Astrocyte of the cerebellum (primary cell): Measurements from ENCODE around the gene FGF11.
"Not testable (repeated sequence)": the region's sequence is repeated elsewhere in the genome, so short reads cannot be mapped to it uniquely, and the experiment has no call there.

Experiments
- DNase-seq: peaks from one replicate; pipeline ENCODE4 v3.0.0-alpha.2; 2011; ENCODE audit warnings: low read depth
- H3K4me3 ChIP-seq: 2 replicates; pipeline ENCODE4 v1.5.1; 2011; ENCODE audit warnings: mild to moderate bottlenecking, low read depth, low read length, moderate library complexity
- CTCF ChIP-seq: IDR thresholded peaks from 2 replicates; pipeline ENCODE4 v1.5.1; 2012; ENCODE audit warnings: low read length, low read depth, moderate library complexity, mild to moderate bottlenecking; ENCODE audit errors: missing control alignments
- in situ Hi-C: cut with HindIII; loops from 2 replicates; pipeline ENCODE4 v1.10.0; 2017; ENCODE audit warnings: low sequenced_read_pairs

Gene FGF11

DNA sequence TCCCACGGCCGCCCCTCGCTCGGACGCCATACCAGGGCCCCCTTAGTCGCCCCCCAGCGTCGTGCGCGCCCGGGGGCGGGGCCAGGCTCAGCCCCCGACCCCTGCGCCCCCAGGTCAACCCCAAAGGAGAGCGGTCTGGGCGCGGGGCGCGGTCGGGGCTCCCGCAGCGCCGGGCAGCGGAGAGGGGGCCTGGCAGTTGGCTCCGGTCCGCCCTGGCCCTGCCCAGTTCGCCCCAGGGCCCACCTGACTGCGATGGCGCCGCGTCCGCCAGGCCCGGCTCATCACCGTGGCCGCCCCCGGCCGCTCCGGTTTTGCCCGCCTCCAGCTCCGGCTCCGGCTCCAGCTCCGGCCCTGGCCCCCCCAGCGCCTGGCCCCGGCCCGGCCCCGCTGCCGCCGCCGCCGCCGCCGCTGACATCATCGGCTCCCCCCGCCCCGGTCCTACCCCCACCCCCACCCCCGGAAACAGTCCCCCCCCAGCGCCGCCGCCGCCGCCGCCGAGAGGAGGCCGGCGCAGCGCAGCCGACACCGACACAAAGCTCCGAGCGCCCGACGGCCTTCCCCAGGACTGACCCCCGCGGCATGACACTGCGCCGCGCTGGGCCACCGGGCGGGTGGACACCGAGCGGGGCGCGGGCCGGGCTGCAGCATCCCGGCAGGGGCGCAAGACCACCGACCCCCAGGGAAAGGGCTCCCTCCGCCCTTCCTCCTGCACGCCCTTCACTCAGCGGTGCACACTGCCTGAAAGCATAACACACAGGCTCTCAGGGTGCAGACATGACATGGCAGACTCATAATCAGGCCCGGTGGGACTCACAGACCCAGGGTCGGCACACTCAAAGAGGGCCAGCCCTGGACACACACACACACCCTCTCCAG is 40.1 kb downstream of the FGF11 start, which contains the start of gene ZBTB4:
ZBTB4 (minus strand) TSS at position 419 of the 876 bp plus-strand sequence. CDS start 12,830 bp downstream, outside the sequence.
- peak within 1 kb of the TSS; percentile 80 for H3K4me3 ChIP-seq
- in situ Hi-C loops = loop anchor here (5.0 kb wide), 3 partner anchors 47 to 92 kb away; no protein-coding TSS in a partner anchor
- no peak for TF ChIP-seq CTCF
- no peak for DNase-seq

GRCh38 chr17:7480089-7480384 is 40.7 kb downstream of the FGF11 start:
- H3K4me3 ChIP-seq = peak overlapping the region; percentile 80
- in situ Hi-C loops = no loop called here

DNA sequence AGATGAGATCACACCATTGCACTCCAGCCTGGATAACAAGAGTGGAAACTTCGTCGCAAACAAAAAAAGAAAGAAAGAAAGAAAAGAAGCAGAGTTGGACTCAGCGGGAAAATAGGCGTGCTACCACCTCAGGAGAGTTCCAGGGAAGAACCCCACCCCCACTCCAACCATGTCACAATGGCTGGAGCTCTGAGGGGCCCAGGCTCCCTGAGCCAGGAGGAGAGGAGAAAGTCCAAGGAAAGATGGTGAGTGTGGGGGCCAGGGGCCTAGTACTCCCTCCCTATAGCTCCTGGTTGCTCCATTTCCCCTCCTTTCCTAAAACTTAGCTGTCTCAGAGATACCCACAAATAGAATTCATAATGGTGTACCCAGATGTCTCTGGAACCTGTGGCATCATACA is 42.0 kb downstream of the FGF11 start, which contains the start of gene SLC35G6:
SLC35G6 (plus strand) TSS at position 172 of the 400 bp plus-strand sequence; CDS start at position 243, 71 bp downstream.
- in situ Hi-C loops, DNase-seq, H3K4me3 ChIP-seq: not testable (repeated sequence)

More at GRCh38 chr17:7480089-7480384, 40.7 kb downstream of the FGF11 start:
- TF ChIP-seq CTCF = no peak
- no peak for DNase-seq

DNA sequence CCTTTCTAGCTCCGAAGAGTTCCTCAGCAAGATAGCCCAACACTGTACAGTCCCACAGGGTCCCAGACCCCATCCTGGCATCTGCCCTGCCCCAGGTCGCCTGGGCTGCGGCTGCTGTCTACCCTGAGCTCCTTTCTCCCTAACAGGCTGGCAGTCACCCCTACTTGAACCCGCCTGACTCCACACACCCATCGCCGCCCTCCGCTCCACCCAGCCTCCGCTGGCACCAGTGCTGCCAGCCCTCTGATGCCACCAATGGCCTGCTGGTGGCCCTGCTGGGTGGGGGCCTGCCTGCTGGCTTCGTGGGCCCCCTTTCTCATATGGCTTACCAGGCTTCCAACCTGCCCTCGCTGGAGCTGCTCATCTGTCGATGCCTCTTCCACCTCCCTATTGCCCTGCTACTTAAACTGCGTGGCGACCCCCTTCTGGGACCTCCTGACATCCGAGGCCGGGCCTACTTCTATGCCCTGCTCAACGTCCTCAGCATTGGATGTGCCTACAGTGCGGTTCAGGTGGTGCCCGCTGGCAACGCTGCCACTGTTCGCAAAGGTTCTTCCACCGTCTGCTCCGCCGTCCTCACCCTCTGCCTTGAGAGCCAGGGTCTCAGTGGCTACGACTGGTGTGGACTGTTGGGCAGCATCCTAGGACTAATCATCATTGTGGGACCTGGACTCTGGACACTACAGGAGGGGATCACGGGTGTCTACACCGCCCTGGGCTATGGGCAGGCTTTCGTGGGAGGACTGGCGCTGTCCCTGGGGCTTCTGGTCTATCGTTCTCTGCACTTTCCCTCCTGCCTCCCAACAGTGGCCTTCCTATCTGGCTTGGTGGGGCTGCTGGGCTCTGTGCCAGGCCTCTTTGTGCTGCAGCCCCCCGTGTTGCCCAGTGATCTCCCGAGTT is 42.8 kb downstream of the FGF11 start:
- H3K4me3 ChIP-seq, DNase-seq, in situ Hi-C loops: not testable (repeated sequence)

DNA sequence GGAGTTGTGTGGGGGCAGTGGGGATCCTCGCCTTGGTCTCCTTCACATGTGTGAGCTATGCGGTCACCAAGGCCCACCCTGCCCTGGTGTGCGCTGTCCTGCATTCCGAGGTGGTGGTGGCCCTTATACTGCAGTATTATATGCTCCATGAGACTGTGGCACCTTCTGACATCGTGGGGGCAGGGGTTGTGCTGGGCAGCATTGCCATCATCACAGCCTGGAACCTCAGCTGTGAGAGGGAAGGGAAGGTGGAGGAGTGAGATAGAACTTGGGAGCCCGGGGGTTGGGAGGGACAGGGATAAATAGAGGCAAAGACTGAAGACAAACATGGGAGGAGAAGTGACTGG is 43.4 kb downstream of the FGF11 start:
- DNase-seq, in situ Hi-C loops: not testable (repeated sequence)
- peak overlapping the region; percentile 84 for H3K4me3 ChIP-seq

DNA sequence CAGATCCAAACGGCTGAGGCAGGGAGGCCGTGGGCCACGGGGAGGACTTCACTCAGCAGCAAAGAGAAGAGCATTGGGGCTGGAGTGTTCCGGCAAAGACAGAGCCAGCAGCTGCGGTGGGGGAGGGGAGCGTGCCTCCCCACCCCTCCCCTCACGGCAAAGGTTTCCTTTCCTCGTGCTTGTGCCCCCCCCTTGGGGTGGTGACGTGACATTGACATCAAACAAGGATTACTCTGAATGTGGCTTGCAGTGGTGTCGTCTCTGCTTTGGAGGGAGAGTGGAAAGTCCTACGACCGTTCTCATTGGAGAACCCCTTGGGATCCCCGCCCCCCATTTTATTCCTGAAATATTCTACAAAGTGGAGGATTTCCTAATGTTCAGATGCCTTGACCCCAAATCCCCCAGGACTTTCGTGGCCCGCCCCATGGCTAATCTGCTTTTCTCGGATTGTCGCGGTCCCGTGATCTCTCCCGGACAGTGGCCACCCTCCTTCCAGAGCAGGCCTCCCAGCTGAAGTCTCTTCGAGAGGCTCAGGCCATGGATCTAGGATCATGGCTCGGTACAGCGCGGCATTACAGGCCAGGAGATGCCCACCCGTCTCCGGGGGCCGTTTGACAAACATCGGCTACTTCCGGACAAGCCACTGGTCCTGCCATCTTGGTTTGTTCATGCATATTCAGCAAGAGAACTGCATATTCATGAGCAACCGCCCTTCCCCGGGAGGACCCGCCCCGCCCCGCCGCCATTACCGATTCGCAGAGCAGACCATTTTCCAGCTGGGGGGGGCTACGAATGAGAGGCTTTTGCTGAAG is 44.1 kb downstream of the FGF11 start:
- peak; percentile 76 for DNase-seq
- in situ Hi-C loops = no loop called here
- H3K4me3 ChIP-seq = peak overlapping the region; percentile 84
- no peak for TF ChIP-seq CTCF

DNA sequence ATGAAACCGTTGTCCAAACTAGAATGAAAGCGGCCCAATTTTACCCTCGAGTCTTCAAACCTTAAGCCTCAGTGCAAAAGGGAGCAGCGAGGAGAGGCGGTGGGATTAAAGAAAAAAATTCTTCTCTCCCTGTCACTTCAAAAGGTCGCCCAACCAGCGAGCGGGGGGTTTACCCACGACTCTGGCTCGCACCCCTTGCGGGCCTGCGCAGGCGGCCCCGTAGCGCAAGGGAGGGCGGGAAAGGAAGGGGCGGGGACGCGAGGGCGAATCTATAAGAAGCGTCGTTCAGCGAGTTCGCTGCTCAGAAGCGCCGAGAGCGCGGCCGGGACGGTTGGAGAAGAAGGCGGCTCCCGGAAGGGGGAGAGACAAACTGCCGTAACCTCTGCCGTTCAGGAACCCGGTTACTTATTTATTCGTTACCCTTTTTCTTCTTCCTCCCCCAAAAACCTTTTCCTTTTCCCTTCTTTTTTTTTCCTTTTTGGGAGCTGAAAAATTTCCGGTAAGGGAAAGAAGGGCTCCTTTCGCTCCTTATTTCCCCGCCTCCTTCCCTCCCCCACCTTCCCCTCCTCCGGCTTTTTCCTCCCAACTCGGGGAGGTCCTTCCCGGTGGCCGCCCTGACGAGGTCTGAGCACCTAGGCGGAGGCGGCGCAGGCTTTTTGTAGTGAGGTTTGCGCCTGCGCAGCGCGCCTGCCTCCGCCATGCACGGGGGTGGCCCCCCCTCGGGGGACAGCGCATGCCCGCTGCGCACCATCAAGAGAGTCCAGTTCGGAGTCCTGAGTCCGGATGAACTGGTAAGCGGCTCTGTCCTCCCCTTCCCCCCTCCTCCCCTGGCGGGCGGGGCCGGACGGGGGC is 45.0 kb downstream of the FGF11 start, which contains the start of gene POLR2A:
POLR2A (plus strand) TSS at position 300 of the 852 bp plus-strand sequence.
- peak; percentile 92 for DNase-seq
- in situ Hi-C loops = no loop called here
- no peak for TF ChIP-seq CTCF
- peak within 1 kb of the TSS; percentile 84 for H3K4me3 ChIP-seq
